GM19468 (cell line): ENCODE data around the gene LYSET.
A peak's percentile ranks its signal among the peaks of the same experiment; 100 is the strongest.
"Not testable (repeated sequence)": the region's sequence is repeated elsewhere in the genome, so short reads cannot be mapped to it uniquely, and the experiment has no call there.

ENCODE experiments used
- ATAC-seq: cut with Tn5 transposase; IDR thresholded peaks from one replicate; pipeline ENCODE4 v1.9.1; 2021; ENCODE audit warnings: mild to moderate bottlenecking, moderate library complexity, moderate number of reproducible peaks; ENCODE audit not compliant: unreplicated experiment; ENCODE audit errors: extremely low read depth

The LYSET gene

GRCh38 chr14:93214598-93214997, 29.5 kb downstream of the LYSET start:
- no peak for ATAC-seq

GRCh38 chr14:93219103-93219726, 34.1 kb downstream of the LYSET start:
- ATAC-seq: peak; percentile 52

GRCh38 chr14:93220509-93220908, 35.4 kb downstream of the LYSET start:
- ATAC-seq: no peak

GRCh38 chr14:93223565-93223964, 38.4 kb downstream of the LYSET start:
- no peak for ATAC-seq

GRCh38 chr14:93228550-93228949, 43.4 kb downstream of the LYSET start:
- ATAC-seq: no peak

GRCh38 chr14:93230539-93230938, 45.4 kb downstream of the LYSET start:
- no peak for ATAC-seq

GRCh38 chr14:93231129-93231979, 46.2 kb downstream of the LYSET start:
- ATAC-seq: no peak

GRCh38 chr14:93232159-93232558, 47.0 kb downstream of the LYSET start:
- no peak for ATAC-seq

- not testable (repeated sequence) for ATAC-seq
These were observed 48.0 kb downstream of the LYSET start for GRCh38 chr14:93233078-93233477.

GRCh38 chr14:93234798-93235197, 49.7 kb downstream of the LYSET start:
- ATAC-seq: no peak
